NB4 (cell line): ENCODE measurements around the gene TMEM26.

Experiments used
- DNase-seq: peaks from one replicate; pipeline ENCODE4 v3.0.0; 2010; ENCODE audit warnings: low read depth
- H3K4me3 ChIP-seq: one replicate; pipeline ENCODE4 v1.5.1; 2011; ENCODE audit warnings: mild to moderate bottlenecking, low read depth, low read length, moderate library complexity
- MYC ChIP-seq: IDR thresholded peaks from 2 replicates; pipeline ENCODE4 v1.6.1; 2011; ENCODE audit warnings: low read depth, low read length
- POLR2A ChIP-seq: IDR thresholded peaks from 2 replicates; pipeline ENCODE4 v1.6.1; 2011; ENCODE audit warnings: mild to moderate bottlenecking; ENCODE audit not compliant: insufficient read length; ENCODE audit errors: extremely low read depth
- TF ChIP-seq, protein P1 (sequence below): IDR thresholded peaks from one replicate; pipeline ENCODE4 v1.5.1; 2012; ENCODE audit warnings: low read depth, low read length
- TF ChIP-seq, protein P2 (sequence below): IDR thresholded peaks from 2 replicates; pipeline ENCODE4 v1.6.1; 2011; ENCODE audit warnings: low read depth, low read length

TMEM26 gene

DNA sequence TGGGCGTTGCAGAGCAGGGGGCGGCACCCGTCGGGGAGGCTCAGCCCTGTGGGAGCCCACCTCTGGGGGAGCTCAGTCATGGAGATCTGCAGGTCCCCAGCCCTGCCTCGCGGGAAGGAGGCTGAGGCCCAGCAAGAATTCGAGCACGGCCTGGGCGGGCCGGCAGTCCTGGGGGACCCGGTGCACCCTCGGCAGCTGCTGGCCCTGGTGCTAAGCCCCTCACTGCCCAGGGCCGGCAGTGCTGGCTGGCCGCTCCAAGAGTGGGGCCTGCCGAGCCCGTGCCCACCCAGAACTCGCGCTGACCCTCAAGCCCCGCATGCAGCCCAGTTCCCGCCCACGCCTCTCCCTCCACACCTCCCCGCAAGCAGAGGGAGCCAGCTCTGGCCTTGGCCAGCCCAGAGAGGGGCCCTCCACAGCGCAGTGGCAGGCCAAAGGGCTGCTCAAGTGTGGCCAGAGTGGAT lies 76.2 kb downstream of the TMEM26 start:
- DNase-seq = no peak
- no peak overlapping the region for H3K4me3 ChIP-seq
- TF ChIP-seq, protein P1, sequence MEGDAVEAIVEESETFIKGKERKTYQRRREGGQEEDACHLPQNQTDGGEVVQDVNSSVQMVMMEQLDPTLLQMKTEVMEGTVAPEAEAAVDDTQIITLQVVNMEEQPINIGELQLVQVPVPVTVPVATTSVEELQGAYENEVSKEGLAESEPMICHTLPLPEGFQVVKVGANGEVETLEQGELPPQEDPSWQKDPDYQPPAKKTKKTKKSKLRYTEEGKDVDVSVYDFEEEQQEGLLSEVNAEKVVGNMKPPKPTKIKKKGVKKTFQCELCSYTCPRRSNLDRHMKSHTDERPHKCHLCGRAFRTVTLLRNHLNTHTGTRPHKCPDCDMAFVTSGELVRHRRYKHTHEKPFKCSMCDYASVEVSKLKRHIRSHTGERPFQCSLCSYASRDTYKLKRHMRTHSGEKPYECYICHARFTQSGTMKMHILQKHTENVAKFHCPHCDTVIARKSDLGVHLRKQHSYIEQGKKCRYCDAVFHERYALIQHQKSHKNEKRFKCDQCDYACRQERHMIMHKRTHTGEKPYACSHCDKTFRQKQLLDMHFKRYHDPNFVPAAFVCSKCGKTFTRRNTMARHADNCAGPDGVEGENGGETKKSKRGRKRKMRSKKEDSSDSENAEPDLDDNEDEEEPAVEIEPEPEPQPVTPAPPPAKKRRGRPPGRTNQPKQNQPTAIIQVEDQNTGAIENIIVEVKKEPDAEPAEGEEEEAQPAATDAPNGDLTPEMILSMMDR = no peak
- TF ChIP-seq MYC (no peak), POLR2A (no peak)
- TF ChIP-seq, protein P2, sequence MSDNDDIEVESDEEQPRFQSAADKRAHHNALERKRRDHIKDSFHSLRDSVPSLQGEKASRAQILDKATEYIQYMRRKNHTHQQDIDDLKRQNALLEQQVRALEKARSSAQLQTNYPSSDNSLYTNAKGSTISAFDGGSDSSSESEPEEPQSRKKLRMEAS = no peak

DNA sequence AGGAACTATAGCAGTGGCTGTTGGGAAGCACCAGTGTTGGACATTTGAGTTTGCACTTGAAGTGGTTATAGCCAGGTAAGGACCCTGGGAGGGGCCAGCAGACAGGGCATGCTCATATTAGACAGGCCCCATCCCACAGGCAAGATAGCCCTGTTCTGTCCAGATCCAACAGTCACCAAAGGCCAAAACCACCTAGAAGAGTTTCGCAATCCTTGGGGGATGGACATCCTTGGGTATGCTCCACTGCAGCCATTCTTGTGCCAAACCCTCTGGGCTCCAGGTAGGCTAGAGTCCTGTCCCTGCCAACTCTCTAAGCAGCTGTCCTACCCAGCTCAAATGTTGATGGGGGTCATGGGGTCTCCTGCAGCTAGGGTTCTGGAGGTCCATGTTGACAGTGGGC lies 76.8 kb downstream of the TMEM26 start:
- DNase-seq = no peak
- no peak overlapping the region for H3K4me3 ChIP-seq
- TF ChIP-seq, protein P1 = no peak
- TF ChIP-seq POLR2A (no peak), MYC (no peak)
- TF ChIP-seq, protein P2 = no peak

DNA sequence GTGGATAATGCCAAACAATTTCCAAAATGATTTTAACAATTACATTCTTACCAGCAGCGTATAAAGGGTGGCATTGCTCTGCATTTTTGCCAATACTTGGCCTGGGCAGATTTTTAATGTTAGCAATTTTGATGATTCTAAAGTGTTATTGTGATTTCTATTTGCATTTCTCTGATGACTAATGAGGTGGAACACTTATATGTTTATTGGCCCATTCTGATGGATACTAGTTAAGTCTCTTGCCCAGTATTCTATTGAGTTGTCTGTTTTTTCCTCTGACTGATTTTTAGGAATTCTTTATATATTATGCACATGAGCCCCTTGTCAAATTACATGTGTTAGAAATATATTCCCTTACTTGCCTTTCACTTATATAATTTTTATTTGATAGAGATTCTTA lies 86.8 kb downstream of the TMEM26 start:
- H3K4me3 ChIP-seq = no peak overlapping the region
- TF ChIP-seq POLR2A (no peak), MYC (no peak)
- TF ChIP-seq, protein P2 = no peak
- TF ChIP-seq, protein P1 = no peak
- no peak for DNase-seq

DNA sequence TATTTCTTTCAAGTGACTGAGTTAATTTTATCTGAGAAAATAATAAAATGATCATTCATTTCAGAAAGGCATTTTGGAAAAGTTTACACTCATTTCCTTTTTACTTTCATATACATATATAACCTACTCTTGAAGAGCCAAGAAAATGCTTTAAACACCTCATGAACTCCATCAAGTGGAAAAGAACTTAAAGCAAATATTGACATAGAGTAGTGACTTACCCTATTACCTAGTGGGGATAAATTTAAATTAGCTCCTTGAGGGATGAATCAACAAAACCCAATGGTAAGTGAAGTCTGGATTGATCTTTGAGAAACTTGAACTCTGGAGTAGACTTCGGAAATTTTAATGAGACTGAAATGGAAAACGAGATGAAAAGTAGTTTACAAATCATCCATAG lies 88.6 kb downstream of the TMEM26 start:
- H3K4me3 ChIP-seq = no peak overlapping the region
- TF ChIP-seq MYC (no peak), POLR2A (no peak)
- TF ChIP-seq, protein P1 = no peak
- TF ChIP-seq, protein P2 = no peak
- DNase-seq = no peak

DNA sequence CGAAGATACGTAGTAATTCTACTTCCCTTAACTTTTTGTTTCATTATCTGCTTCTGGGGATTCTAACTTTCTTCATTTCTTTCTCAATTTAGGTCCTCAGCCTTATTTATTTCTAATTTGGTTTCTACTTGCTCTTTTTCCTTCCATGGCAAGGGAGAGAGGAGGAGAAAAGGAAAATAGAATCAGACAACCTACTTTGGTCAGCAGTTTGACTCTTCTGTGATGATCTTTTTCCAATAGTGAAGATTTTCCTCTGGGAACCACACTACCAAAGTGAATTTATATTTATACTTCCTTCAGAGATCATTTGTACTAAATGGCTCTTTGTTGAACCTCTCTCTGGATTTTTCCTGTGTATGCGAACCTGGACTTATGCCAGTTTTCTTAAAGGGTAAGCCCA lies 90.2 kb downstream of the TMEM26 start:
- no peak overlapping the region for H3K4me3 ChIP-seq
- TF ChIP-seq, protein P1 = no peak
- DNase-seq = no peak

DNA sequence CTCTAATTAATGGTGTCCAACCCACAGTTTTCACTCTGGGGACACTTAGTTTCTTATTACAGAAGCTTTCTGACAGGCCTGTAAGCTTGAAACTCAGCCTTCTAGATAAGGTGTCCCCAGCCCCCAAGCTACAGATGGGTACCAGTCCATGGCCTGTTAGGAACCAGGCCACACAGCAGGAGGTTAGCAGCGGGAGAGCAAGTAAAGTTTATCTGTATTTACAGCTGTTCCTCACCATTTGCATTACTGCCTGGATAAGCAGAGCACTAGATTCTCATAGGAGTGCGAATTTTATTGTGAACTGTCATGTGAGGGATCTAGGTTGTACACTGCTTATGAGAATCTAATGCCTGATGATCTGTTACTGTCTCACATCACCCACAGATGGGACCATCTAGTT lies 93.7 kb downstream of the TMEM26 start:
- DNase-seq = no peak
- H3K4me3 ChIP-seq = no peak overlapping the region
- no peak for TF ChIP-seq MYC
- TF ChIP-seq, protein P2 = no peak
- TF ChIP-seq, protein P1 = no peak
